Middle frontal gyrus (tissue), 1 donor: ENCODE results near the gene PRSS57.

Source experiments
- DNase-seq: peaks from one replicate; pipeline ENCODE4 v3.0.0-alpha.2; 2015; ENCODE audit warnings: low spot score; ENCODE audit errors: extremely low spot score

PRSS57 gene

DNA sequence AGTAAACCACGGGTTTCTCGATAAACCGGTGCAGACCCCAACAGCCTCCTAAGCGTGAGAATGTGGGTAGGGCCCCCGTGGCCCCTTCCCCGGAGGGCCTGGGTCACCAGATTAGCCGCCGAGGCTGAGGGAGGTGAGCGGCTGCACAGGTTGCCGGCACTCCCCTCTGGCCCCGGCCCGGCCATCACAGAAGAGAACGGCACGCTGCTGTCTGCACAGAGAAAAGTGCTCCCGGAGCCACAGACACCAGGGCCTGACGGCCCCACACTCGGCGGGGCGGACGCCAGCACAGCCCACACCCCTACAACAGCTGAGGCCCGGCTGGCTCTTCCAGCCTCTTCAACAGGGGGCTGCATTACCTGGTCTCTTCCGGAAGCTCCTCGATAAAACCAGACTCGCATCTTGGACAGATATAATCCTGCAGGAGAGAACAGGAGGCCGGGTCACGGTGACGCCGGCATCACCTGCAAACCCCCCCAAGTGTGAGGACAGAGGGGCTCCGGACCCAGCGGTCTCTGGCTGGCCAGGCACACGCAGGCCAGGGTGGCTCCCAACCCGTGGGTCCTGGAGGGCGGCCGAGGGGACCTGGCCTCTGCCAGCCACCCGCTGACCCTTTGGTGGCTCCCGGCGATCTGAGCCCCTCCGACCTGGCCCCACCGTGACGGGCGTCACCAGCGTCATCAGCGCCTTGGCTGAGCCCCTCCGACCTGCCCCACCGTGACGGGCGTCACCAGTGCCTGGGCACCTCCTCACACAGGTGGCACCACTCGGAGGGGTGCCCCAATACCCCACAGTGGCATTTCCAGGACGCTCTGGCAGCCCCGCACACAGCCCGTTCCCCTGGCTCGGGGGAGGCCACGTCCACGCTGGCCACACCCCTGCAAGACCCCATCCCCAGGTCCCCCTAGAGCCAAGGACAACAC, 42.5 kb downstream of the PRSS57 start:
- DNase-seq: no peak

DNA sequence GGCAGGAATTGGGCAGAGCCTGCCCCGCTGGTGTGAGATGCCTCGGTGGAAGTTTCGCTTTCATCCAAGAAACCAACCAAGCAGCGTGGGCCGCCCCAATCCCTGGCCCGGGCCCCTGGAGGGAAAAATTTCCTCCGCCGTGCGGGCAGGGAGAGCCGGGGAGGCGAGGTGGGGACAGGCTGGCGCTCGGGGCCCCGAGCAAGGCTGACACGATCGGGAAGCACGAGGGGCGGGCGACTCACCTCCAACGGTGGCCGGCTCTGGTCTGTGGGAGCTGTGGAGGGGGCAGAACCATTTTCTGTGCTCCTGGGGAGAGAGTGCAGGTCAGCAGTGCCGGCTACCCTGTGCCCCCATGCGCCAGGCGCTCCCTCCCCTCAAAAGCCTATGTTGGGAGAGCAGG, 43.3 kb downstream of the PRSS57 start:
- no peak for DNase-seq

GRCh38 chr19:651114-651818, 44.0 kb downstream of the PRSS57 start:
- no peak for DNase-seq

- no peak for DNase-seq
Observed at GRCh38 chr19:650121-650520, 45.1 kb downstream of the PRSS57 start.

GRCh38 chr19:648904-649801, 46.1 kb downstream of the PRSS57 start:
- DNase-seq: no peak

DNA sequence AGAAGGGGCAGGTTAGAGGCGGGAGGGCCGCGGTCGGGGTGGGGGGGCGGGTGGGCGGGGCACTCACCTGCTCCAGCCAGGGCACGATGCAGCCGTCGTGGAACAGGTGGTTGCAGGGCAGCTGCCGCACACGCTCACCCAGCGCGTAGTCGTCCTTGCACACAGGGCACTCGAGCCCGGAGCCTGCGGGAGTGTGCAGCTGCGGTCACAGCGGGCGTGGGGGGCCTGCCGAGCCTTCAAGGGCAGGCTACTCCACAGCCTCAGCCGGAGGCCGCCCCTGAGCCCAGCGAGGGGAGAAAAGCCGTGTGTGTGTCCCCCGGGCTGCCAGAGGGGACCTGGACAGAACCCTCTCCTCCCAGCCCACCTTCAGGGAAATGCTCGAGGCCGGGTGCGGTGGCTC, 46.9 kb downstream of the PRSS57 start:
- DNase-seq: no peak

- no peak for DNase-seq
Observed at GRCh38 chr19:647566-648284, 47.5 kb downstream of the PRSS57 start.

- no peak for DNase-seq
Observed at GRCh38 chr19:646779-647565, 48.3 kb downstream of the PRSS57 start.

DNA sequence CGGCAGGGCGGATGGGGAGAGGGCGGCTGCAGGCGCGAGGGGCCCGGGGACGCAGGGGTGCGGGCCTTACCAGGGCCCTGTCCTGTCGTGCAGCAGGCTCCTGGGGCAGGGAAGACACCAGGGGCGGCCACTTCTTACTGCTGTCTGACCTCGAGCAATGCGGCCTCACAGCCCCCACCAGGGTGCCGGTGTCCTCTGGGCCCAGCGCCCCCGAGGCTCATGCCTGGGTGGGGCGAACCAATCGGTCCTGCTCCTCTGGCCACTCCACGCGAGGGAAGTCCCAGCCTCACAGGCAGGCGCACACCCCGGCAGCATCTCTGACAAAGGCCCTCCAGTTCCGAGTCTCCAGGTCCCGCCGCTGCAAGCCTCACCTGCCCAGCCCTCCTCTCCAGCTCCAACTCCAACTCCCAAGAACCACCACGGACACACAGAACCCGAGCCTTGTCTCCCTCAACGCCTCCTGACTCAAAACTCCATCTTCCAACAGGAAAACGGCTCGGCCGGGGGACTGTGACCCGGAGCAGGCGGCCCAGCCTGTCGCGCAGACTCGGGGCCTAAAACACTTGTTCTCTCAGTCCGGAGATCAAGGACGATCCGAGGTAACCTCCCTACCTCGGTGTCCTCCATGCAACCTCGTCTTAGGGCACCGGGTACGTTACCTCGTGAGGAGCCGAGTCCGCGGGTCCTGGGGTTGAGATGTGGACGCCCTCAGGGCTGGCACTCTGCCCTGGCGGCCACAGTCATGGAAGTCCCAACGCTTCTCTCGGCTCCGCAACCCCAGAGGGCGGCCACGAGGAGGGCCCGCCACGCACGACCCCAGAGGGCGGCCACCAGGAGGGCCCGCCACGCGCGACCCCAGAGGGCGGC, 49.1 kb downstream of the PRSS57 start:
- DNase-seq: no peak

DNA sequence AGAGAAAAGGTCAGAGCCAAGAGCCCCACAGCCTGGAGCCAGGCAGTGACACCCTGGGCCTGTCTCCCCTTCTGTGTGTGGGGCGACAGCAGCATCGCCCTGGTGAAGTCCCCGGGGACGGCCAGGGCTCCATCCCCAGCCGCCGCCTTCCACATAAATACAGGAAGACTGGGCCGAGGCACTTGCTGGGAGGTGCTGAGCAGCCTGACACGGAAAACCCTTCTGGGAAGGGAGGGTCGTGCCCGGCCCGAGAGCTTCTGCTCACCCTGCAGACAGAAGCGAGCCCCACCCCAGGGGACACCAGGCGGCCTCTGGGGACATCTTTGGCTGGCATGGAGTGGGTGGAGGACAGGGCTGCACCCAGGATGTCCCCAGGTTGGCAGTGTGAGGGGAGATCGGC, 50.5 kb downstream of the PRSS57 start:
- DNase-seq: no peak

- no peak for DNase-seq
Observed at GRCh38 chr19:644363-644762, 50.9 kb downstream of the PRSS57 start.

DNA sequence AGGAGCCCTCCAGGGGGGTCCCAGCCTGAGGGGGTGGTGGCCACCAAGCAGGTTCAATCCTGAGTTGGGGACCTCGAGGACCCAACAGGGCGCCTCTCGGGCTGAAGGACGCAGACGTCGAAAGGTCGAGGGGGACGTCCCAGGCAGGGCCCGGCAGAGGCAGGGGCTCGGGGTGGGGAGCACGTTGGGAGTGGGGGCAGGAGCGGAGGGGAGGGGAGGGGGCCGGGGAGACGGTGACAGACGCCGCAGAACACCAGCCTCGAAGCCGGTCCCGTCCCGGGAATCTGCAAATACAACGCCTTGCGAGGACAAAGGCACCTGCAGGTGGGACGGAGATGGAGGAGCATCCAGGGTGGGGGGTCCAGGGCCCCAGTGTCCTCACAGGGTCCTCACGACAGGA, 51.5 kb downstream of the PRSS57 start:
- no peak for DNase-seq

GRCh38 chr19:642767-643727, 52.2 kb downstream of the PRSS57 start:
- no peak for DNase-seq

GRCh38 chr19:641702-642101, 53.5 kb downstream of the PRSS57 start:
- no peak for DNase-seq

- no peak for DNase-seq
Observed at GRCh38 chr19:640606-641189, 54.6 kb downstream of the PRSS57 start.

GRCh38 chr19:640161-640558, 55.1 kb downstream of the PRSS57 start:
- no peak for DNase-seq

DNA sequence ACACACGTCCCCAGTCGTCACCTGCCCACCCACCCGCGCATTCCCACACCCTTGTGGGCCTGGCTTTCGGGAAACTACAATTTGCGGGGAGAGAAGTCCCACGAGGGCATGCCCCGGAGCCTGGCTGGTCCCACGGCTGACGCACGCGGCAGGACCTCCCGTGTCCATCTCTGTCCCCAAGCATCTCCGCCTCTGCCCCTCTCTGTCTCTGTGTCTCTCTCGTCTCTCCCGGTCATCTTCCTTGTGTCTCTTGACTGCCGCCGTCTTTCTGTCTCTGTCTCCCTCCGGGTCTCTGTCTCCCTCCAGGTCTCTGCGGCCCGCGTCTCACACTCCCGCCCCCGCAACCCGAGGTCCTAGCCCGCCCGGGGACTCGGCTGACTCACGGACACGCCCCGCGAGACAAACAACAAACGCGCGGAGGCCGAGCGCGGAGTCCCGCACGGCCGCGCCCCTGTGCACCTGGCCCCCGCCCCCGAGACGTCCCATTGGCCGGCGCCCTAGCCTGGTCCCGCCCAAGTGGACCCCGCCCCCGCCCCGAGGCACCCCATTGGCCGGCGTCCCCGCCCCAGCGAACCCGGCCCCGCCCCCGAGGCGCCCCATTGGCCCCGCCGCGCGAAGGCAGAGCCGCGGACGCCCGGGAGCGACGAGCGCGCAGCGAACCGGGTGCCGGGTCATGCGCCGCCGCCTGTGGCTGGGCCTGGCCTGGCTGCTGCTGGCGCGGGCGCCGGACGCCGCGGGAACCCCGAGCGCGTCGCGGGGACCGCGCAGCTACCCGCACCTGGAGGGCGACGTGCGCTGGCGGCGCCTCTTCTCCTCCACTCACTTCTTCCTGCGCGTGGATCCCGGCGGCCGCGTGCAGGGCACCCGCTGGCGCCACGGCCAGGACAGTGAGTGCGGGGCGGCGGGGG, 55.7 kb downstream of the PRSS57 start, which contains the start of gene FGF22:
TSS of gene FGF22 (plus strand) at position 627 of the 908 bp plus-strand sequence. CDS start at position 674, 47 bp downstream.
- DNase-seq: peak; percentile 76
